IPS-18c (cell line): Measurements from ENCODE around the gene AP4M1.
"Not testable (repeated sequence)": the region's sequence is repeated elsewhere in the genome, so short reads cannot be mapped to it uniquely, and the experiment has no call there.

Experiments used
- H3K4me3 ChIP-seq: 2 replicates; pipeline ENCODE4 v1.7.0; 2013; ENCODE audit warnings: low read depth, mild to moderate bottlenecking, low read length, moderate library complexity; ENCODE audit not compliant: insufficient read depth
- H3K9me3 ChIP-seq: one replicate; pipeline ENCODE4 v1.6.1; 2013; ENCODE audit warnings: mild to moderate bottlenecking, low read length, moderate library complexity; ENCODE audit not compliant: control insufficient read depth, insufficient read depth

The AP4M1 gene

DNA sequence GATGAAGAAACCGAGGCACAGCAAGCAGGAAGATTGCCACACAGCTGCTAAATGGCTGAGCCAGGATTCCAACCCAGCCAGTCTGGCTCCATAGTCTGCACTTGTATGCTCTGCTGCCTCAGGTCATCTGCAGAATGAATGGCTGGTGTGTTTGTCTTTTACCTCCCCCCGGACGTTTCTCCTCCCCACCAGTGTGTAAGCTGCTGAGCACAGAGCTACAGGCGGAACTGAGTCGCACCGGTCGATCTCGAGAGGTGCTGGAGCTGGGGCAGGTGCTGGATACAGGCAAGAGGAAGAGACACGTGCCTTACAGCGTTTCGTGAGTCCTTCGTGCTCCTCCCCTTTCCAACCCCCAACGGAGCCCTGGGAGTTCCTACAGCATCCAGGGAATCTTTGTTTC, 20.6 kb downstream of the AP4M1 start:
- H3K9me3 ChIP-seq = no peaks in the 10 kb centered on the region
- H3K4me3 ChIP-seq = no peak overlapping the region

DNA sequence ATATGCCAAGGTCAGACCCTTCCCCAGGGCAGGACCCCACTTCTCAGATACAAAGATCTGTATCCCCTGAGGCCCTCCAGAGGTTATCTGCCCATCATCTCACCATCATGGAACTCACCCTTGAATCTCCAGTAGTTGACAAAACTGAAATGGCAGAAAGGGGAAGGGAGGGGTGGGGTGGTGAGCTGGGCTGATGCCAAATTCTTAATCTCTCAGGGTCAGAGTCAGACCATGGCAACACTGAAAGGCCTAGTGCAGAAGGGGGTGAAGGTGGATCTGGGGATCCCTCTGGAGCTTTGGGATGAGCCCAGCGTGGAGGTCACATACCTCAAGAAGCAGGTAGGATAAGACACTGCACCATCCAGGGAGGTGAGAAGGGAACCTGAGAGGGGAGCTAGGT, 21.1 kb downstream of the AP4M1 start:
- H3K4me3 ChIP-seq = no peak overlapping the region
- H3K9me3 ChIP-seq = no peaks in the 10 kb centered on the region

DNA sequence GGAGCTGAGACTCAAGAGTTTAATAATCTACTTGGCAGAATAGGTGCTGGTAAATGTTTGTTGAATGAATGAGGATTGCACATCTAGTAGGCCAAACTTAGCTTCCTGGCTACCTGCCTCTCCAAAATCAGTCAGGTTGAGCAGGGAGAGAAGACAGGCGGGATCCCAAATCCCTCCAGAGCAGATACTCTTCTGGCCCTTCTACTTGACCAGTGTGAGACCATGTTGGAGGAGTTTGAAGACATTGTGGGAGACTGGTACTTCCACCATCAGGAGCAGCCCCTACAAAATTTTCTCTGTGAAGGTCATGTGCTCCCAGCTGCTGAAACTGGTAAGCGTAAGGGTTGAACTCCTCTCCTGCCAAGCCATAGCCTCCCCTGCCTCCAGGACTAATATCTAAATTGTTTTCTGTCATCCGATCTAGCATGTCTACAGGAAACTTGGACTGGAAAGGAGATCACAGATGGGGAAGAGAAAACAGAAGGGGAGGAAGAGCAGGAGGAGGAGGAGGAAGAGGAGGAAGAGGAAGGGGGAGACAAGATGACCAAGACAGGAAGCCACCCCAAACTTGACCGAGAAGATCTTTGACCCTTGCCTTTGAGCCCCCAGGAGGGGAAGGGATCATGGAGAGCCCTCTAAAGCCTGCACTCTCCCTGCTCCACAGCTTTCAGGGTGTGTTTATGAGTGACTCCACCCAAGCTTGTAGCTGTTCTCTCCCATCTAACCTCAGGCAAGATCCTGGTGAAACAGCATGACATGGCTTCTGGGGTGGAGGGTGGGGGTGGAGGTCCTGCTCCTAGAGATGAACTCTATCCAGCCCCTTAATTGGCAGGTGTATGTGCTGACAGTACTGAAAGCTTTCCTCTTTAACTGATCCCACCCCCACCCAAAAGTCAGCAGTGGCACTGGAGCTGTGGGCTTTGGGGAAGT, 23.1 kb downstream of the AP4M1 start:
- H3K4me3 ChIP-seq = no peak overlapping the region
- no peaks in the 10 kb centered on the region for H3K9me3 ChIP-seq

DNA sequence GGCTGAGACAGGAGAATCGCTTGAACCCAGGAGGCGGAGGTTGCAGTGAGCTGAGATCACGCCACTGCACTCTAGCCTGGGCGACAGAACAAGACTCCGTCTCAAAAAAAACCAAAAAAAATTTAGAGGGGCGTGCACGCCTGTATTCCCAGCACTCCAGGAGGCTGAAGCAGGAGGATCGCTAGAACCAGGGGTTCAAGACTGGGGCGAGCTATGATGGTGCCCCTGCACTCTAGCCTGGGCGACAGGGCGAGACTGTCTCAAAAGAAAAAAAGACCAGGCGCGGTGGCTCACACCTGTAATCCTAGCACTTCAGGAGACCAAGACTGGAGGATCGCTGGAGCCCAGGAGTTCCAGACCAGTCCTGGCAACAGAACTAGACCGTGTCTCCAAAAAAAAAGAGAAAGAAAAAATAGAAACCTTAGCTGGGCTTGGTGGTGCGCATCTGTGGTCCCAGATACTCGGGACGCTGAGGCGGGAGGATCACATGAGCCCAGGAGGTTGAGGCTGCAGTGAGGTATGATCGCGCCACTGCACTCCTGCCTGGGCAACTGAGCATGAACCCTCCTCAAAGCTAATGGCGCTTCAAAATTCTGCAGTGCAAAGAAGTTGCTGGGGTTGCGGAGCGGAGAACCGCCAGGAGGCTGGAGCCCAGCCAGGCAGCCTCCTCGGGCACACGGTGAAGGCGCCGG, 24.9 kb downstream of the AP4M1 start:
- peak overlapping the region; percentile 90 for H3K4me3 ChIP-seq
- H3K9me3 ChIP-seq = no peaks in the 10 kb centered on the region

DNA sequence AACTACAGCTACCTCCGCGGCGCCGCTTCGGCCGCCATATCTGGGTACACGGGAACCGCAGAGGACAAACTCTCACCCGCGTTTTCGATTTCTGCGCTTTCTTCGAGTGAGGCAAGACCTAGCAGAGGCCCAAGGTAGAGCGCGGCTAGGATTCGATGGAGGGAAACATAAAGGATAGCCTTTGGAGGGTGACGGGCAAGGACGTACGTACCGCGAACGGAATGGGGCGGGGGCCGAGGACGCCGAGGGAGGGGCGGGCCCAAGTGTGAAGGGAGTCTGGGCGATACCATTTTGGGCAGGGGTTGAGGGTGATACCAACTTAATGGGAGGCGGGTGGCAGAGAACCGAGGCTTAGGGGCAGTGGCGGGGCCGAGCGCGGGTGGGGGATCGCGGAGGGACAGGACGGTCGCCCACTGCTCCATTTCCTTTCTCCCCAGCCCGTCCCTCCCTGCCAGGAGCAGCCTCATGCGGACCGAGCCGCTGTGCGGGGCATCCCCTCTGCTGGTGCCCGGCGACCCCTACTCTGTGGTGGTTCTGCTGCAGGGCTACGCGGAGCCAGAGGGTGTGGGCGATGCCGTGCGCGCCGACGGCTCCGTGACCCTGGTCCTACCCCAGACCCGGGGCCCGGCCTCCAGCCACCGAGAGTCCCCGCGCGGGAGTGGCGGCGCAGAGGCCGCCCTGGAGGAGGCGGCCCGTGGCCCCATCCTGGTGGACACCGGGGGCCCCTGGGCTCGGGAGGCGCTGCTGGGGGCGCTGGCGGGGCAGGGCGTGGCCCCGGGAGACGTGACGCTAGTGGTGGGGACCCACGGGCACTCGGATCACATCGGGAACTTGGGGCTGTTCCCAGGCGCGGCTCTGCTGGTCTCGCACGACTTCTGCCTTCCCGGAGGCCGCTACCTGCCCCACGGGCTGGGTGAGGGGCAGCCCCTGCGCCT, 25.8 kb downstream of the AP4M1 start, which contains the start of gene MBLAC1:
MBLAC1 (plus strand) TSS at position 37 of the 935 bp plus-strand sequence; CDS start at position 466, 429 bp downstream.
- no peaks in the 10 kb centered on the region for H3K9me3 ChIP-seq
- H3K4me3 ChIP-seq = peak within 1 kb of the TSS; percentile 90

DNA sequence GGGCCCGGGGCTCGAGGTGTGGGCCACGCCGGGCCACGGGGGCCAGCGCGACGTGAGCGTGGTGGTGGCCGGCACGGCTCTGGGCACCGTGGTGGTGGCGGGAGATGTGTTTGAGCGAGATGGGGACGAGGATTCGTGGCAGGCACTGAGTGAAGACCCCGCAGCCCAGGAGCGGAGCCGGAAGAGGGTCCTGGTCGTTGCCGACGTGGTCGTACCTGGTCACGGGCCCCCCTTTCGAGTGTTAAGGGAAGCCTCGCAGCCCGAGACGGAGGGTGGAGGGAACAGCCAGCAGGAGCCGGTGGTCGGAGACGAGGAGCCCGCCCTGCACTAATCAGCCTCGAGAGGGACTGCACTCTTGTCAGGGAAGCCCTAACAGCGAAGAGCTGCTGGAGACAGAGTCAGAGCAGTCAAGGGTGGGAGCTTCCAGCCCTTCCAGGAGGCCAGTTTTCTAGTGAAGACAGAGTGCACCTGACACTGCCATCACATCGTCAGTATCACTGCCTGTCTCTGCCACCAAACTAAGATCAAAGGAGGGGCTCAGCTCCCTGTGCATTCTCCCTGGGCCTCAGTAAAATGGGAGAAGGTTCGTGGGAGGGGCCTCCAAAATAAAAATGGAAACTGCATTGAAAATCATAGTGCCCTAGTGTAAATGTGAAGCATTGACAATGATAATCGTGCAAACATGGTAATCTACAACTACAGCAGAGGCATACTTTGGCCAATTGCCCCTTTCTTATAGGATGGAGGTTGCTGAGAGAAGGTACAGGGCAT, 26.6 kb downstream of the AP4M1 start:
- Histone ChIP-seq H3K4me3 (peak overlapping the region; percentile 90), H3K9me3 (no peaks in the 10 kb centered on the region)

DNA sequence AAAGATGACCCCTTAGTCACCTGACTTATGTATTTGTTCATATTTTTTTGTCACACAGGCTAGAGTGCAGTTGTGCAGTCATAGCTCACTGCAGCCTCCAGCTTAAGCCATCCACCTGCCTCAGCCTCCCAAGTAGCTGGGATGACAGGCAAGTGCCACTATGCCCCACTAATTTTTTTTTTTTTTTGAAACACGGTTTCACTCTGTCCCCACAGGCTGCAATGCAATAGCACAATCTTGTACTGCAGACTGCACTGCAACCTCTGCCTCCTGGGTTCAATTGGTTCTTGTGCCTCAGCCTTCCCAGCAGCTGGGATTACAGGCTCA, 27.2 kb downstream of the AP4M1 start:
- no peaks in the 10 kb centered on the region for H3K9me3 ChIP-seq
- H3K4me3 ChIP-seq = no peak overlapping the region; the same call in 1 of the 2 replicates

DNA sequence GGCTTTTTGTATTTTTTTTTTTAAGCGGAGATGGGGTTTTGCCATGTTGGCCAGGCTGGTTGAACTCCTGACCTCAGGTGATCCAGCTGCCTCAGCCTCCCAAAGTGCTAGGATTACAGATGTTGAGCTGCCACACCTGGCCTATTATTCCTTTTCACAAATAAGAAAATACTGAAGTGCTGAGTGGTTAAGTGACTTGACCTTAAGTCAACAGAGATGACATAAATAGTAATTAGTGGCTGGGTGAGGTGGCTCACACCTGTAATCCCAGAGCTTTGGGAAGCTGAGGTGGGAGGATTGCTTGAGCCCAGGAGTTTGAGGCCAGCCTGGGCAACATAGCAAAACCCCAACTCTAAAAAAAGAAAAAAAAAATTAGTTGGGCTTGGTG, 28.8 kb downstream of the AP4M1 start:
- not testable (repeated sequence) for H3K9me3 ChIP-seq, H3K4me3 ChIP-seq

DNA sequence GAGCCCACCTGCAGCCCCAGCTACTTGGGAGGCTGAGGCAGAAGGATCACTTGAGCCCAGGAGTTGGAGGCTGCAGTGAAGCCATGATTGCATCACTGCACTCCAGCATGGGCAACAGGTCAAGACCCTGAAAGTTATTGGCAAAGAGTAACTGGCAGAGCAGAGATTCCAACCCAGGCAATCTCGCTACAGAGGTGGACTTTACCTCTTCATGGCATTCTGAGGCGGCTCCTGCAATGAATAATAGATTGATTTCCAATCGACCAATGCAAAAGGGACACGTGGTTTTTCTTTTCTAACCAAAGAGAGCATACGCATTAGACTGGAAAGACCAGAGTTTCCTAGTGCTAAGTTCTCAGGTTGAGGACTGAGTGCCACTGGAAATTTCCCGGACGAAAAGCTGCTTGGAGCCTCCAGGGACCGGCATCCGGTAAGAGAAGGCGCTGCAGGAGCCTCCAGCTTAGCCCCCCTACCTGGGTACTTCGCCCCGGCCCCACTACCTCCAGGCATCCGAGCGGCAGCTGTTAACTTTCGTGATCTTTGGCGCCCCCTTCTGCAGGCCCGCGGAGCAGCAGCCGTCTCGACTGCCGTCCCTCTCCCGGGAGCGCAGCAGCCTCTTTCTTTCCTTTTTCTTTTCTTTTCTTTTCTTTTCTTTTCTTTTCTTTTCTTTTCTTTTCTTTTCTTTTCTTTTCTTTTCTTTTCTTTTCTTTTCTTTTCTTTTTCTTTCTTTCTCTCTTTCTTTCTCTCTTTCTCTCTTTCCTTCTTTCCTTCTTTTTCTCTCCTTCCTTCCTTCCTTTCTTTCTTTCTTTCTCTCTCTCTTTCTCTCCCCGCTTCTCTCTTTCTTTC, 29.4 kb downstream of the AP4M1 start:
- 0 out of 2 replicates have a peak overlapping the region, but pooled peaks have one; percentile 28 for H3K4me3 ChIP-seq
- H3K9me3 ChIP-seq = no peaks in the 10 kb centered on the region

DNA sequence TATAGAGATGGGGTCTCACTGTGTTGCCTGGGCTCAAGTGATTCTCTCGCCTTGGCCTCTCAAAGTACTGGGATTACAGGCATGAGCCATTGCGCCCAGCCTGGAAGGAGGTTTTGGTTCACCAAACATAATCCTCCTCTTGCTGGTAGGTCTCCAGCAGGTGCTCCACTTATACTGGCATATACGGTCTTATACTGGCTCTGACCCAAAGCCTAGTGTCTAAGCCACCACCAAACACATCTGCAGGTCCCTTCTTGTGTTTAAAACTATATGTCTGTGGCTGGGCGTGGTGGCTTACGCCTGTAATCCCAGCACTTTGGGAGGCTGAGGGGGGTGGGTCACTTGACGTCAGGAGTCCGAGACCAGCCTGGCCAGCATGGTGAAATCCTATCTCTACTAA, 30.7 kb downstream of the AP4M1 start:
- Histone ChIP-seq H3K9me3 (no peaks in the 10 kb centered on the region), H3K4me3 (no peak overlapping the region)

DNA sequence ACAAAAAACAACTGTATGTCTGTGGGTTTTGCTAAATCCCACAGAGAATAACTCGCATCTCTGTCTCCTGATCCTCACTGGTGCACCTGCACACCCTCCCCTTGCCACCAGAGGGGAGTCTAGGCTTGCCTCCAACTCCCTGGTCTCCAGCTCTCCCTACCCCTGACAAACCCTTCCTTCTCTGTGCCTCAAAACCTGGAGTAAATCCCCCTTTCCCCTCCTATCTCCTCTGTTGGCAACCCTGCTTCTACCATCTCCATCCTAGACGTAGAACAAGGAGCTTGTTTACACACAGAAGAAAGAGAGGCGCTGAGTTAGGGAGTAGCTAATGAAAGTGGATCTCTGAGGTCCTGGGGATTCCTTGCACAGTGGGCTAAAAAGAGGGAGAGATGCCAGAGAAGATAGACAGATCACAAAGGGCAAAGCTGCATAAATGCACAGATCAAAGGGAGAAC, 31.3 kb downstream of the AP4M1 start:
- Histone ChIP-seq H3K9me3 (no peaks in the 10 kb centered on the region), H3K4me3 (no peak overlapping the region)

DNA sequence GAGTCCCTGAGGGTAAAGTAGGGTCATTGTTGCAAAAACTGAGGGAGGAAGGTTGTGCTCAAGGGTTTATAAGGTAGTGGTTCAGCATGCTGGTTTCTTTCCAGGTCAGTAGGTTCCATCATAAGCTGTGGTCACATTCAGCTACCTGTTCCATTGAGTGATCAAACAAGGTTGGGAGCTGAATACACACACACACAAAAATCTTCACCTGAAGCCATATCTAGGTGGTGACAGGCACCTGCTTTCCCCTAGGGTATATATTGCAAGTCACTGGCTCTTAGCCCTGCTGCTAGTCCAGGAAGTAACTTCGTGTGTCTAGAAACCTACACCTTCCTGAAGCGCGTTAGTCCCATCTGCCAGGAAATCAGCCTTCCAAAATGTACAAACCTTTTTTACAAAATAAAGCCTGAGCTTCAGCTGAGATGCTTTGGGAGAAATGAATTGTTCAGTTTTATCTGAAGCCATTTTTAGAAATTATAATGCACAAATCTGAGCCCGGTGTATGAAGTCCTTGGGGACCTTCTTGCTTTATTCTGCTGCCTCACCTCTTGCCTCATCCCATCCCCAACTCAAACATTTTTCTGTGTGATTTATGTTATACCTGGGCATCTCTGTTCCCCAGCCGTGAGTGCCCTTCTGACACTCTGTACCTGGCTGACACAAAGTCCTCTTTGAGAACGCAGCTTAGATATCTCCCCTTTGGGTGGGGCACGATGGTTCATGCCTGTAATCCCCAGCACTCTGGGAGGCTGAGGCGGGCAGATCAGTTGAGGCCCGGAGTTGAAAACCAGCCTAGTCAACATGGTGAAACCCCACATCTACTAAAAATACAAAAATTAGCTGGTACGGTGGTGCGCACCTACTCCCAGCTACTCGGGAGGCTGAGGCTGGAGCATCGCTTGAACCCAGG, 36.7 kb downstream of the AP4M1 start:
- H3K9me3 ChIP-seq = no peaks in the 10 kb centered on the region
- no peak overlapping the region for H3K4me3 ChIP-seq

DNA sequence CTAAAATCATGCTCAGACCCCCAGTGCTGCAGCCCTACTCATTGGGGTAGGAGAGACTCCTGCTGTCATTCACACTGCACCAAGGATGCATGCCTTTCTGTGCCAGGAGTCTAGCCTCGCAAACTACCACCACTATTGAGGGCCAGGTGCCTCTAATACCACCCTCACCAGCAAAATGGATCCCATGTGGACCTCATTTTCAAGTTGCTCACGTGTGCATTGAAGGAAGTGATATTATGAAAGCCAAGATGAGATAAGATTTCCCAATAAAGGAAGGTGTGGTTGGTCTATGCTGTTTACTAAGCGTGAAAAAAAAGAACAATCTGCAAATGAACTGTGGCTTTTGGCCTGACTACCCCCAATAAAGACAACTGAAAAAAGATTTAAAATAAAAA, 40.1 kb downstream of the AP4M1 start:
- Histone ChIP-seq H3K9me3 (no peaks in the 10 kb centered on the region), H3K4me3 (no peak overlapping the region)

DNA sequence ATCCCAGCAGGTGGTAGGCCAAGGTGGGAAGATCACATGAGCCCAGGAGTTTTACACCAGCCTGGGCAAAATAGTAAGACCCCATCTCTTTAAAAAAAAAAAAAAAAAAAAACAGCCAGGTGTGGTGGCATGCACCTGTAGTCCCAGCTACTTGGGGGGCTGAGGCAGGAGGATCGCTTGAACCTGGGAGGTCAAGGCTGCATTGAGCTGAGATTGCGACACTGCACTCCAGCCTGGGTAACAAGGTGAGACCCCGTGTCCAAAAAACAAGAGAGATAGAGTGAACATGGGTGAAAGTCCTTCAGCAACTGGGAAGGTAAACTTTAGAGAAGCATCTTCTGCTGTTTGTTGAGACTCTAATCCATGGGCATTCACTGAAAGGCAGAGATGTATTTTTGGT, 41.0 kb downstream of the AP4M1 start:
- Histone ChIP-seq H3K4me3 (no peak overlapping the region), H3K9me3 (no peaks in the 10 kb centered on the region)

DNA sequence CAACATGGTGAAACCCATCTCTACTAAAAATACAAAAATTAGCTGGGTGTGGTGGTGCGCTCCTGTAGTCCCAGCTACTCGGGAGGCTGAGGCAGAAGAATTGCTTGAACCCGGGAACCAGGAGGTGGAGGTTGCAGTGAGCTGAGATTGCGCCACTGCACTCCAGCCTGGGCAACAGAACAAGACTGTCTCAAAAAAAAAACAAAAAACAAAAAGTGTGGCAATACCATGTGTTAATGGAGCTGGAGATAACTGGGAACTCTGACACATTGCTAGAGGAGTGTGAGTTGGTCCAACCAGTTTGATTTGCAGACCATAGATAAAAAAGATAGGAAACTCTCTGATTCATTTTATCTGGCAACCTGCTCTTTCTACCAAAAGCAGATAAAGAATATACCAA, 44.9 kb downstream of the AP4M1 start:
- H3K9me3 ChIP-seq, H3K4me3 ChIP-seq: not testable (repeated sequence)
